HG03135 (cell line): ENCODE results near the gene PACSIN2.
A peak's percentile ranks its signal among the peaks of the same experiment; 100 is the strongest.
"Not testable (repeated sequence)": the region's sequence is repeated elsewhere in the genome, so short reads cannot be mapped to it uniquely, and the experiment has no call there.

ENCODE experiments used
- ATAC-seq: cut with Tn5 transposase; IDR thresholded peaks from one replicate; pipeline ENCODE4 v1.9.1; 2021; ENCODE audit warnings: mild to moderate bottlenecking, moderate library complexity; ENCODE audit not compliant: unreplicated experiment

PACSIN2 gene, protein sequence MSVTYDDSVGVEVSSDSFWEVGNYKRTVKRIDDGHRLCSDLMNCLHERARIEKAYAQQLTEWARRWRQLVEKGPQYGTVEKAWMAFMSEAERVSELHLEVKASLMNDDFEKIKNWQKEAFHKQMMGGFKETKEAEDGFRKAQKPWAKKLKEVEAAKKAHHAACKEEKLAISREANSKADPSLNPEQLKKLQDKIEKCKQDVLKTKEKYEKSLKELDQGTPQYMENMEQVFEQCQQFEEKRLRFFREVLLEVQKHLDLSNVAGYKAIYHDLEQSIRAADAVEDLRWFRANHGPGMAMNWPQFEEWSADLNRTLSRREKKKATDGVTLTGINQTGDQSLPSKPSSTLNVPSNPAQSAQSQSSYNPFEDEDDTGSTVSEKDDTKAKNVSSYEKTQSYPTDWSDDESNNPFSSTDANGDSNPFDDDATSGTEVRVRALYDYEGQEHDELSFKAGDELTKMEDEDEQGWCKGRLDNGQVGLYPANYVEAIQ

GRCh38 chr22:43014869-43015676, at the start of gene PACSIN2:
Gene PACSIN2 (minus strand): TSS chr22:43015149. CDS start chr22:42912080, 103,069 bp downstream.
- peak; percentile 91 for ATAC-seq

DNA sequence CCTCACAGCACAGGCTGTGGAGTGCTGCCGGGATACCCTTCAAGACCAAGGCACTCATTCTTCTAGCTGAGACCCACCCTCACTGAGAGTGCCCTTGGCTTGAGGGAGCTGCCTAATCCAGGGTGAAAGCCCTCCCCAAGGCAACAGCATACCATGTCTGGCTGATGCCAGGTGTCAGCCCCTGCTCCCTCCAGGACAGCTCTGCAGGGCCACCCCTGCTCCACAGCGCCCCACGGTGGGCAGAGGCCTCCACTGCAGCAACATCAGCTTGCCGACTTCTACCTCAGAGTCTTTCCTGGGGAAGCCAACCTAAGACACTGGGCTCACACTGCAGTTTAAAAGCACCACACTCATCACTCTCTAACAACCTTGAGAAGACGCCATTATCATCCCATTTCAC, 45.2 kb upstream of the PACSIN2 start:
- ATAC-seq = no peak

DNA sequence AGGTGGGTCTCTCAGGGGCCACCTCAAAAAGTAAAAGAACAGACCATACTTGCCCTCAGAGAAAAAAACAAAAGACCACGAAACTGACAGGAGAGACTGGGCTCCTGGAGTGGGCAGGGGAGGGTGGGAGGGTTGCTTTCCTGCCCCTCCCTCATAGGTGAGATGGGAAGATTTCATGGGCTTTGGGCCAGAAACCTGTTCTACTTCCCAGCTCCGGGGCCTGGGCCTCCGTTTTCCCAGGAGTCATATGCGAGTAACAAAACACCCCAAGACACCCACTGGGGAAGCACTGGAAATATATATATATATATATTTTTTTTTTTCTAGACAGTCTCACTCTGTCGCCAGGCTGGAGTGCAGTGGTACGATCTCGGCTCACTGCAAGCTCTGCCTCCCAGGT, 42.7 kb upstream of the PACSIN2 start:
- no peak for ATAC-seq

DNA sequence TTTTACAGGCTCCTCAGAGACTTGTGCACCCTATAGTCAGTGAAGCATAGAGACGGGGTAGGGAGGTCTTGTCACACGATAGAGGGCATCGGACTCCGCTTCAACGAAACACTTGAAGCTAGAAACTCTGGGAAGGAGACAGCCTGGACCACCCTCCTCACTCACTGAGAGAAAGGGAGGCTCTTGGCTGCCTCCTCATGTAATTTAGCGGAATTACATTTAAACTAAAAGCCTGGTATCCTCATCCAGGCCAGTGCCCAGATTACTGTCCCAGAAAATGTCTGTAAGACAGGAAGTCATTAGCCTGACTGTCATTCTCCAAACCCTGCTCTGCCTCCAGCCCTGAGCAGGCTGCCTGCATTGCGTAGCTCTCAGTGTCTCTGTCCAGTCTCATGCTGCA, 38.2 kb upstream of the PACSIN2 start:
- ATAC-seq = no peak

GRCh38 chr22:43050995-43051394, 36.0 kb upstream of the PACSIN2 start:
- ATAC-seq = no peak

GRCh38 chr22:43047605-43048004, 32.7 kb upstream of the PACSIN2 start:
- ATAC-seq = no peak

GRCh38 chr22:43044290-43044712, 29.4 kb upstream of the PACSIN2 start:
- no peak for ATAC-seq

DNA sequence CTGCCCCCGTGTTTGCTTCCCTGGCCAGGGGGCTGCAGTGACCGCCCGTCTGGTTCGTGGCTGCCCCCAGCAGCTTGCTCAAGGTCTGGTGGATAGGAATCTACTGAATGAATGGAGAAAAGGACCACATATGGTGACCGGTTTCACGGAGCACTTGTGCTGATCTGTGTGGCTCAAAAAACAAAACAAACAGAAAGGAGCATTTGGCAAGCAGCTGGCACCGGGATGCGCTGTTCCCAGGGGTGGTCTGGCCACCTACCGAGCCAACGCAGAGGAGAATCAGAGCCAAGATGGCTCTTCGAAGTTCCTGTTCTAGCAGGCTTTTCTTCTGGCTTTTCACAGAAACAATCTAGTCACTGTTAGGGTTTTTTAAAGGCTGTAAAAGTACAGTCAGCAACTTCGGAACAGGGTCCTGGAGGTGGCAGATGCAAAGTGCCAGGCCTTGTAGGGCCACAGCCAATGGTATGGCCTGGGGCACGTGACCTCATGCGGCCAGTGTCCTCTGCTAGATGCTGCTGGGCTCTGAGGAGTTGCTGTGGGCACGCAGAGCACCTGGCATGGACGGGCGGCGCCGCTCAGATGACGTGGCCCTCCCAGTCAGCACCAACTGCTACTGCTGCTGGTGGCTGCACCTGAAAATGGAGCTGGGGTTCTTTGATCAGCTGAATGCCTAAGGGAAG, 27.3 kb upstream of the PACSIN2 start:
- ATAC-seq = no peak

GRCh38 chr22:43039800-43040199, 24.9 kb upstream of the PACSIN2 start:
- ATAC-seq = no peak

- no peak for ATAC-seq
These were observed 23.4 kb upstream of the PACSIN2 start for GRCh38 chr22:43038325-43038724.

DNA sequence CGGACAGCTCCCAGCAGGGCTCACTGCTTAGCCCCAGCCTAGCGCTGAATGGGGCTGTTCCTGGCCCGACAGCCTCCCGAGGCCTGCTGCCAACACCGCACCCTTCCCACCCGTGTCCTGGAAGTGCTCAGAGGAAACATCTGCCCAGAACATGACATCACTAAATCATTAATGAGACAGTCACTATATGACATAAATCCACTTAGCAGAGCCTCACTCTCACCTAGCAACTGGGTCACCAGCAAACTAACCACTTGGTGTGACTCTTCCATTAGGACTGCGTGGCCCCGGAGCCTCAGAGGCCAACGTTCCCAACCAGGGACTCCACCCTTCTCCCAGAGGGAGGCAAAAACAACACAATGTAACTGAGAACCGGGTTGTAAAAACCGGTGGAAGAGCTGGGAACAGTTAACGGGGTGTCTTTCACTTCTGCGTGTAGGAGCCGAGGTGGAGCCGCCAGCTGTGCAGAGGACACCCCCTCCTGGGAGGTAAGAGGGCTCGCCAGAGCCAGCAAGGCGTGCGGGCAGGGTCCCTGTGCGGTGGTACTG, 21.4 kb upstream of the PACSIN2 start:
- no peak for ATAC-seq

DNA sequence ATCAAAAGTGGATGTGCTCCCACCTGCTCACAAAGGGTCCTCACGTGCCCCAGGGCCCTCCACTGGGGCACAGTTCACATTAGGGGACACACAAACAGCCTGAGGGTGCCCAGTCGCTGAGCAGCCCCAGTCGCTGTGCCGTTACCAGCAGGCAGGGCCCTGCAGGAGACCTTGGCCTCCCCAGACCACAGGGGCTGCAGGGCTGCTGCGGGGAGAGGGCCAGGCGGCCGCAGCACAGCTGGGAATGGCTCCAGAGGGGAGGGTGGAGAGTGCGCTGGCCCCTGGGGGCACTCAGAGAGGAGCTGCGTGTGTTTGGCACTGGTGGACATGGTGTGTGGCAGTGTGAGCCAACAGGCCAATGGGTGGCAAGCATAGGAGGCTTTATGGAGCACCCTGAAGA, 20.3 kb upstream of the PACSIN2 start:
- no peak for ATAC-seq

- ATAC-seq = no peak
These were observed 16.7 kb upstream of the PACSIN2 start for GRCh38 chr22:43031617-43032016.

DNA sequence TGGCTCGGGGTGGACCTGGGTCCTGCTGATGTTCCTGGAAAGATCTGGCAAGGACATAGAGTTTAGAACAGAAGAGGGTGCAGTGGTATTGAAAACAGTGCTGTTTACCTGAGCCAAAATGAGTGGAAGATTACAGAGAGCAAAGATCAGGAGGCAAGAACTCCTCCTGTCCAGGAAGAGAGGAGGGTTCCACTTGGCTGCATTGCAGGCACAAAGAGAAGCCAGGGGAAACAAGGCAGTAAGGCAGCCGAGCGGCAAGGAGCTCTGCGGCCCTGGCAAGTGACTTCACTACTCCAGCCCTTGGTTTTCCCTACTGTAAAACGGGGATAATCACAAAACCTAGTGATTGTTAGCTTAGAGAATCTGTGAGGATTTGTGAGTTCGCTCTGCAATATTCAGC, 3.7 kb upstream of the PACSIN2 start:
- no peak for ATAC-seq

- no peak for ATAC-seq
These were observed 2.8 kb upstream of the PACSIN2 start for GRCh38 chr22:43017525-43018460.

GRCh38 chr22:43016150-43016549, 1.2 kb upstream of the PACSIN2 start:
- not testable (repeated sequence) for ATAC-seq

GRCh38 chr22:43015677-43016042, 711 bp upstream of the PACSIN2 start:
- ATAC-seq = no peak

- ATAC-seq = no peak
These were observed 557 bp downstream of the PACSIN2 start for GRCh38 chr22:43014316-43014868.
